ENCODE data around the gene KRCC1.

GRCh38 chr2:88010136-88010535 lies 45.4 kb downstream of the KRCC1 start:
- TF ChIP-seq CTCF (IDR thresholded peaks at IDR 0.05) (no peak), POLR2A (IDR thresholded peaks at IDR 0.05) (no peak)
